DMS53 (cell line): ENCODE measurements around the gene GRB14.
"Not testable (repeated sequence)": the region's sequence is repeated elsewhere in the genome, so short reads cannot be mapped to it uniquely, and the experiment has no call there.

Experiments
- DNase-seq: peaks from one replicate; lab custom pipeline; 2025; lab: John Stamatoyannopoulos, UW

The GRB14 gene

DNA sequence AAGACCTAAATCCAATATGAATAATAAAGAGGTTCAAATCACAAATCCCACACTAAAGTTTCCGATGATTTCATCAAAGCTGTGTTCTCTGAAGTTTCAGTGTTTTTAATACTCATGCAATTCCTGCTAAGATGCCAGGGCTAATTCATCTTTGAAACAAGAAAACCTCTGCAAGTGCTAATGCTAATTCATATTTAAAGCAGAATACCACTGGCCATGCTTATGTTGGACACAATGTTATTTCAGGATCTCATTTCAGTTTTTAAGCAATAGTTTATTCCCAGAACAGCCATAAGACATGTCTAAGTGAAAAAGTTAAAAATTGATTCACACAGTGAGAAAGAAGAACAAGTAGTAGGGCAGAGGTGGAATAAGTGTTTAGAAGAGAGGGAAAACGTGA, 62.8 kb downstream of the GRB14 start:
- DNase-seq, result no peak

DNA sequence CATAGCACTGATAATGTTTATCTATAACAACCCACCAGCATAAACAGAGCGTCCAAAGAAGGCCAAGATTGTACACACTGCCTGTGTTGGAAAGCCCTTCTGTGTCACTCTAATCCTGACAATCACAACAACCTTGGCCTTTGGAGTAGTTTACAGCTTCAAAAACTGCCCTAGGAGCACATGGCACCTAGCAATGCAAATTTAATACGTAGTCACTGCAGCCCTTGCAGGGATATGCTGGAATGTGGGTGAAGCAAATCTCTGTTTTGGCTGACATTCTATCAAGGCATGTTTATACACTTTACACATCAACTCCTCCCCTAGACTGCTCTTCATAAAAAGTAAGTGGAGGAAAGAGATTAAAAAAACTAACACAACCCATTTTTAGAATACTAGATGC, 66.8 kb downstream of the GRB14 start:
- no peak for DNase-seq

DNA sequence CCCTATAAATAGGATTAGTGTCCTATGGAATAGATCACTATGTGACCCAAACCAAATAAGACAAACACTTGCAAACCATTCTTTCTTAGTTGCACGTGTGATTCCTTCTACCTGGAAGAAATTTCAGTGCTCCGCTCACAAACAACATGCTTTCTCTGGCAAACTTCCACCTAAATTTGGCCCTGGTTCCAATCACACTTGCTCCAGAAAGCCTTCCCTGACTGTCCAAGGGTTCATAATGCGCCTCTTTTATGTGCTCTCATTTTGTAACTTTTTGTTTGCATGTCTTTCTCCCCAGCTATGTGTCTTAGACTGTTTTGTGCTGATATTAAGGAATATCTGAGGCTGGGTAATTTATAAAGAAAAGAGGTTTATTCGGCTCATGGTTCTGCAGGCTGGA, 69.8 kb downstream of the GRB14 start:
- no peak for DNase-seq

DNA sequence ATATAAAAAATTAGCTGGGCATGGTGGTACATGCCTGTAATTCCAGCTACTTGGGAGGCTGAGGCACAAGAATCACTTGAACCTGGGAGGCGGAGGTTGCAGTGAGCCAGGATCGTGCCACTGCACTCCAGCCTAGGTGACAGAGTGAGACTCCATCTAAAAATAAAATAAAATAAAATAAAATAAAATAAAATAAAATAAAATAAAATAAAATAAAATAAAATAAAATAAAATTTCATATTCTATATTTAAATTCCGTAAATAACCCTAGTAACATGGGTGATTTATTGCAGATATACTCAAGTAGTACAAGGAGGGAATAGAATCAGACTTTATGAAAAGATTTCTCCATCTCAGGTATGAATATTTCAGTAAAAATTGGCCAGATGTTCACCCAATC, 71.6 kb downstream of the GRB14 start:
- not testable (repeated sequence) for DNase-seq

DNA sequence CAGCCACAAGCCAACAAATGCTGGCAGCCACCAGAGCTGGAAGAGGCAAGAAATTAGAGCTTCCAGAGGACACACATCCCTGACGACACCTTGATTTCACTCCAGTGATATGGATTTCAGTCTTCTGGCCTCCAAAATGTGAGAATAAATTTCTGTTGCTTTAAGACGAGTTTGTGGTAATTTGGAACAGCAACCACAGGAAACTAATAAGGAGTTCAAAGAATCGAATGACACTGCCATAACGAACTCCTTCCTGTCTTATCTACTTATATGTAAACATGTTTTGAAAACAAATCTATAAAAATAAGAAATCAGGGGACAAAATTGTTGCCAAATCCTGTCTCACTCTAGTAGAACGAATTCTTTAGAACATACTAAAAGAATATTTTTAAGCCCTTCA, 75.8 kb downstream of the GRB14 start:
- no peak for DNase-seq

DNA sequence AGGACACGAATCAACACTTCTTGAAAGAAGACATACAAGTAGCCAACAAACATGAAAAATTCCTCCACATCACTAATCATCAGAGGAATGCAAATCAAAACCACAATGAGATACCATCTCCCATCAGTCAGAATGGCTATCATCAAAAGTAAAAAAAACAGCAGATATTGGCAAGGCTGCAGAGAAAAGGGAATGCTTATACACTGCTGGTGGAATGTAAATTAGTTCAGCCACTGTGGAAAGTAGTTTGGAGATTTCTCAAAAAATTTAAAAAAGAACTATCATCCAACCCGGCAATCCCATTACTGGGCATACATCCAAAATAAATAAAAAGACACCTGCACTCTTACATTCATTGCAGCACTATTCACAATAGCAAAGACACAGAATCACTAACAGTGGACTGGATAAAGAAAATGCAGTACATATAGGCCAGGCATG, 78.7 kb downstream of the GRB14 start:
- DNase-seq, result peak; percentile 69

DNA sequence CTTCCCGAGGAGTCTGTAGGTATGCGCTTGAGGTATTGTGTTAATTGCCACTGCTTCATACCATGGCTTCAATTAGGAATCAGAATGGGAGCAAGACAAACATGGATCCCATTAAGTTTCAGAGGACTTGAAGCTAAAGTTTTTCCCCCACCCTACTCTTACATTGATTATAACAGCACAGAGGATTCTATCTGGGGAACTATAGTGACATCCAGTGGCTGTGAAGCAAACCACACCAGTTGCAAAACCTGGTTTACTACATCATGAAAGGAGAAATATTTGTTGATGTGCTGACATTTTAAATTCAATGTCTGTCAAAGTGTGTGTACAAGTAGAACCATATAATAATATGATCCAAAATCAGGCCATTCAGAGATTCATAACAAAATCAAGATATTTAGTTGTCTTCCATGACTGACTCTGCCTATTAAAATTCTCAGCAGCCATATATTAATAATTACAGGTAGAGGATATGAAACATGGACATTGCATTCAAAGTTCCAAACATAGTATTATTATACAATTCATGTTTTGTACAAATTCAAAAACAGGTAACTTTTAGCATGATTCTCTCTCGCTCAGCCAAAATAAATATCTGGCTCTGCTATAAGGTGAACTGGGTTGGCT, 82.9 kb downstream of the GRB14 start:
- peak; percentile 72 for DNase-seq

DNA sequence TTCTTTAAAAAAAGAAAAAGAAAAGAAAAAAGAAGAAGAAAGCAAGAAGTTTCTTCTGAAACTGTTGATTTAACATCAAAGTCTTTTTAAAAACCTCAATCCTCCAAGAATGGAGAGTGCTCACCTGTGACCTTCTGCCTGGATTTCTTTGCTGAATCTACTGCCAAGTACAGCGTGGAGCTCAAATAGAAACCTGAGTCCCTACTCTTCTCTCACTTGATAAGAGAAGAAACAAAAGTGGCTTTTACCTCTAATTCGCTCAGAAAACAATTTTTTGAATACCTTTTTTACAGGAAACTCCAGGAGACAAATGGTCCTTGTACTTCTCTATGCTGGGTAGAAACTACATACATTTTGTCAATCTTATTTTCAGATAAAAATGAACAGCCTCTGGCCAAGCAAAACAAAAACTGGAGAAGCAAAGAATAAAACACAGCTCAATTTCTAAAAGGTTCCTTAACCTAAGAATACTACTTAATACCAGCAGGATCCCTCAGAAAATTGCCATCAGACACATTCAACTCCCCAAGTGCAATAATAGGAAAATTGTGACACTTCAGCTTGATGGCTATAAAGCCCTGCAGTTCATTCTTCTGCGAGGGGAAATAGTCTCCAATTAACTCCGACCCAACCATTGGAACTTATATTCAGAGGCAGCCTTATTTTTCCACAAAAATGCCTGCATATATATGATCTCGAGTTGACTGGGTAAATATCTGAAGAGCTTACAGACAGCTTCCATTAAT, 85.8 kb downstream of the GRB14 start:
- DNase-seq, result no peak

DNA sequence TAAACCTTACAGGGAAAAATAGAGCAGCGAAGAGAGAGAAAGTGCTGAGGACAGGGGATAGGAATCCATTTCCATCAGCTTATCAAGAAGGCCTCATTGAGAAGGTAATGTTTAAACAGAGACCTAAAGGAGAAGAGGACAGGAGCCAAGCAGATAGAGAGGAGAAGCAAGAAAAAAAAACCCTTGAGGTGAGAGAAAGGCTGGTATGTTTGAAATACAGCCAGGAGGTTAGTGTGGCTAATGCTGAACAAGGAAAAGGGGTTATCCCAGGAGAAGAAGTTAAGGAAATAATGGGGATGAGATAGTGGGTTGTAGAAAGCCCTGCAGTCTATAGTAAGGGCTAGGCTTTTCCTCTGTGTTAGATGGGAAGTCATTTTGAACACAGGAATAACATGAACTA, 90.8 kb downstream of the GRB14 start:
- no peak for DNase-seq

DNA sequence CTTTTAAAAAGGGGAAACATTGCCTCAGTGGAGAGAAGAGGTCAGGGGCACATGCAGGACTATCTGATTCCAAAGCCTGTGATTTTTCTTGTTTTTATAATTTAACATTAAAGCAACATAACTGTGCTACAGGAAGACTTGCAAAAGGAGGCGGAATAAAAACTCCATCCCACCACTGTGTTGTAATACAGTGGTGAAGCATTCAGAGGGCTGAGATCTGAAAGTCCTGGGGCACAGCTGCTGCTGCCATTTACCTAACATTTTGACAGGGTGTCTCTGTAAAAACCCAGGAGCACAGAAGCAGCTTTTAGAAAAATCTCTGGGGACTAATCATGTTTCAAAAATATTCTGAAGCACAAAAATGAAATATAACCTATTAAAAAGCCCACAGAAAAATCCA, 97.6 kb downstream of the GRB14 start:
- no peak for DNase-seq

DNA sequence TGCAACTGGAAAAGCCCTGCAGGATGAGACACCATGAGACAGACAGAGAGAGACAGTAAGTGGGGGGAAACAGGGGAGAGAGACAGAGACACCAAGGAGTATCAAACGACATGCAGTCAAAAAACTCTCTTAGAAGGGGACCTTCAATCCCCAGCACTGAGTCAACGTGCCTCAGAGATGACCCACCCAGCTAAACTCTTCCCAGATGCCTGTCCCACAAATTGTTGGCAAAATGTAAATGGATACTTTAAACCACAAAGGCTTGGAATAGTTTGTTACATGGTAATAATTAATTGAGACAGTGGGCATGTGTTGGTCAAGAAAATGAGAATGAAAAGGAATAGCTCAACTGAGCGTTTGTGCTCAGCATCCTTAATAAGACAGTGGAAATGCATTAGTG, 98.3 kb downstream of the GRB14 start:
- DNase-seq, result no peak

DNA sequence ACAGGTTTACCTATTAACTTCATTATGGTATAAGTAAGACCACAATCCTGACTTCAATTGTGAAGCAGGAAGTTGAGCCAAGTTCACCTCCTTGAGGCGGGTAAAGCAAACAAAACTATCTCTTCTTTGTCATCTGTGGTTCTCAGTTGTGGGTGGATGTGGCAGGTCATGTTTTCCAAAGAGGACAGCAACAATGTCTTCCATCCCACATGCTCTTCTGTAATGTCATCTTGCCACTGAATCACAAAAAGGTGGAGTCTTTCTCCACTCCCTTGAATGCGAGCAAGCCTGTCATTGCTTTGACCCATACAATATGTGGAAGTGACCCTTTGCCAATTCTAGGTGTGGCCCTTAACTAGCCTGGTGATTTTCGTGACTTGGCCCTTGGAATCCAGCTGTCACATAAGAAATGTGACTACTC, 98.7 kb downstream of the GRB14 start:
- no peak for DNase-seq

DNA sequence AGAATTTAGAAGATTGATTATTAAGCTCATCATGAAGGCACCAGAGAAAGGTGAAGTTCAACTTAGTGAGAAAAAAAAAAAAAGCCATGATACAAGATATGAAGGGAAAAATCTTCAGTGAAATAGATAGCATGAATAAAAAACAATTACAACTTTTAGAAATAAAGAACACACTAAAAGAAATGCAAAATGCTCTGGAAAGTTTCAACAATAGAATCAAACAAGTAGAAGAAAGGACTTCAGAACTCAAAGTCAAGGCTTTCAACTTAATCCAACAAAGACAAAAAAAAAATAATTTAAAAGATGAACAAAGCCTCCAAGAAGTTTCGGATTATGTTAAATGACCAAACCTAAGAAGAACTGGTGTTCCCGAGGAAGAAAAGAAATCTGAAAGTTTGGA, 105.5 kb downstream of the GRB14 start:
- no peak for DNase-seq

DNA sequence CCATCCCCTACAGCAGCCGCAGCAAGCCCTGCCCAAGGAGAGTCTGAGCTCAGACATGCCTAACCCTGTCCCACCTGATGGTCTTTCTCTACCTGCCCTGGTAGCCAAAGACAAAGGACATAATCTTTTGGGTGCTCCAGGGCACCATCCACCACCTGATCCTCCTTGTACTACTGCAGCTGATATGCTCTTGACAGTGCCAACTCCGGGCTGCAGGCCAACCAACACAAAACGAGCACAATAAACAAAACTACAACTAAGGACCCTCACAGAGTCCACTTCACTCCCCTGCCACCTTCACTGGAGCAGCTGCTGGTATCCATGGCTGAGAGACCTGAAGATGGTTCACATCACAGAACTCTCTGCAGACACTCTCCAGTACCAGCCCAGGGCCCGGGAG, 106.3 kb downstream of the GRB14 start:
- peak; percentile 7 for DNase-seq

DNA sequence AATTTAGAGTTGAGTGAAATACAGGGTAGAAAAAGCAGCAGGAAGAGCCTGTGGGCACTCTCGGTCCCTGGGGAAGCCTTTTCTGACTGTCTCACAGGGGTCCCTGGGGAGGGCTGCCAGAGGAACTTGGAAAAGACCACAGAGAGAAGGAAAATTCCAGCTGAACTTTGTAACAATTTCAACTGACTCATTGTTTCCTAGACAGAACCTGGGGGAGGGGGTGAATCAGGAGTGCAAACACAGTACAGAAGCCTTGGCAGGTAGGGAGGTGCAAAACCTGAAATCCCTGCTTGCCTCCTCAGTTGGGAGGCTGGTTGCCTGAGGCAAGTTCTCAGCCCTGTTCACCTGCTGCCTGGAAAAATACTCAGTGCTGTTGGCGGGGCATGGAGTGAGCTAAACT, 106.8 kb downstream of the GRB14 start:
- DNase-seq, result peak; percentile 38

DNA sequence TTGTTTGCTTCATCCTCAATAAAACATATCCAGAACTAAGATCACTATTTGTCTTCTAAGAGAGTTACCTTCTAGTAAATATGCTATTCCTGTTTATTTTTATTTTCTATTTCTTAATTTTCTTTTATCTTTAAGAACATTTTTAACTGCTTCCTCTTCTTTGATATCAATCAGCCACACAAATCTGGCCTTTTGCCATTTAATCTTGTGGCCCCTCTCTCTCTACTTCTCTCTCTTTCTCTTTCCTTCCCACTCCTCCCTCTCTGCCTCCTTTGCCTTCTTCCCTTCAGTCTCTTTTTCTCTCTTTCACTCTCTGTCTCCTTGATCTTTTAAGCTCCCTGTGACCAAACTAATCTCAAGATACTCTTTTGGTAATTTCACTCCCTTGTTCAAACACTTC, 108.4 kb downstream of the GRB14 start:
- no peak for DNase-seq

DNA sequence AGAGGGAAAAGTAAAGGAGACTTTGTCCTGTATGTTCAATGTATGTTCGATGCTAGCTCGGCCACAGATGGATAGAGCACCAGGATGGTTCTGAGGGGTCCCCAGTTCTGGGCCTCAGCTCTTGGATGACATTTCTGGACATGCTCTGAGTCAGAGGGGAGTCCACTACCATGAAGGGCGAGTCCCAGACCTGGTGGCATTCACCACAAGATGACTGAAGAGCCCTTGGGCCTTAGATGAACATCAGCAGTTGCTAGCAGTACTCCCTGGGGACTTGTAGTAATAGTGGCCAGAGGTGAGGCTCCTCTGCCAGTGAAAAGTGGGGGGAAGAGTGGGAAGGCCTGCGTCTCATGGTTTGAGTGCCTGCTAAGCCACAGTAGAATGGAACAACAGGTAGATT, 109.5 kb downstream of the GRB14 start:
- no peak for DNase-seq

DNA sequence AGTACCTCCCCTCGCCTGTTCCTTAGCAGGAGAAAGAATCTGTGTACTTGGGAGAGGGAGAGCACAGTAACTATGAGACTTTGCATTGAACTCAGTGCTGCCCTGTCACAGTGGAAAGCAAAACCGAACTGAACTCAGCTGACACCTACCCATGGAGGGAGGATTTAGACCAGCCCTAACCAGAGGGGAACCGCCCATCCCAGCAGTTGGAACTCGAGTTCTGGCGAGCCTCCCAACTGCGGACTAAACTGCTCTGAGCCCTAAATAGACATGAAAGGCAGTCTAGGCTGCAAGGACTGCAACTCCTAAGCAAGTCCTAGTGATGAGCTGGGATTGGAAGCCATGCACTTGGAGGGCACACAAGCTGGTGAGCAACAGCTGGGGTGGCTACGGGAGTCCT, 110.4 kb downstream of the GRB14 start:
- no peak for DNase-seq

DNA sequence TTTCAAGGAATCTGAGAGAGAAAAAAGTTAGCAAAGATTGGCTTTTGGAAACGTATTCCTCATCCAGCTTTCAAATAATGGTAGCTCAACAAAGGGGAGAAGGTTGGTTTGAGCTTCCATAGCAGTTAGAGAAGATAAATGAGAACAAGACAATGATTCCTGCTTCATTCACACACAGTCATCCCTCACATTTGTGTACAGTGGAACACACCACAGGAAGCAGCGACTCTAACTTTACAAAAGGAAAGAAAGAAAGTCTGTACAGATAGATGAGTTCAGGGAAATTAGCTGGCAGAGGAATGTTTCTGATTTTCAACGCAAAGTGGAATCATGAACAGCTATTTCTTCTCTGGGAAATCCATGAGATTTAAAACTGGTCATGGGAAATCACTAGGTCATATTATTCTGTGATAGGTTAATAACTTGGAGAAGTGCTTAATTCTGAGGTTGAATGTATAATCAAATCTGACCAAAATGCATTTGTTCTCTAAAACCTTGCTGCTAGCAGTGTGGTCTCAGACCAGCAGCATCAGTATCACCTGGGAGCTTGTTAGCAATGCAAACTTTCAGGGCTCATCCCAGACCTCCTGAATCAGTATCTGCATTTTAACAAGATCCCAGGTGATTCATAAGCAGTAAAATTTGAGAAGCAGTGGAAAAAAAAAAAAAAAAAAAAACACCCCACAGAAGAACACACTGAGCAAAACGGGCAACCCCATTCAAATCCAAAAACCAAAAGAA, 112.0 kb downstream of the GRB14 start:
- DNase-seq, result no peak

DNA sequence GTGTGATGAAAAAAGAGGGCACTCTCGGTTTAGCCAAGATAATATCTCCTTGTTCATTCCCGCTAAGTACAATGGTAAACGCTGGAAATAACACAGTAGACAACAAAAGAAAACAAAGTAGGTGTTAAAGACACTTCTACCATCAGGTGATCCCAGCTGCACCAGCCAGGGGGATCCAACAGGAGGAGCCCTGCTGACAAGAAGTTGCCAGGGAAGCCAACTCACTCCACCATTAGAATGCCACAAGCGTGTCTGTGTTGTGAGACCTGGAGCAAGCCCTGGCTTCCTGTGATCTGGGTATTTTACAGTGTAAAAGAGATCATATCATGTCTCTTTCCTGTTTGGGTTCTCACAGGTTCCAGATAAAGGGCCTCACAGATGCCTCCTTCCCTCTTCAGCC, 117.0 kb downstream of the GRB14 start:
- DNase-seq, result peak; percentile 52

DNA sequence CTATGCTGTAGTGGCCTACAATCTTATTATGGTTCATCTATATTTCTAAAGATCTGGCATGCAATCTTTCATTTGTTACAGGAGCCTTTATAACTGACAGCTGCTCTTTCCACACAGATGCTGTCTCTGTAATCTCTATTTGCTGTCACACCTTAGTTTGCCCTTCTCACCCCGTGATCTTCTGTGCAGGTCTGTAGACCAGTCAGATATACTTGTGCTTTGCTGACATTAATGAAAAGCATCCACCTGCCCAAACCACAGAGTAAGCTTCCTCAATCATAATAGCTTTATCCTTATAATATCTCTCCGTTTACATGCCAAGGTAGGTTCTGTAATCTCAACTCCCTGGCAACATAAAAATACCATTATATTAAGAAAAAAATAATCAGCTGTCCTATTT, 122.4 kb downstream of the GRB14 start:
- DNase-seq, result peak; percentile 81

DNA sequence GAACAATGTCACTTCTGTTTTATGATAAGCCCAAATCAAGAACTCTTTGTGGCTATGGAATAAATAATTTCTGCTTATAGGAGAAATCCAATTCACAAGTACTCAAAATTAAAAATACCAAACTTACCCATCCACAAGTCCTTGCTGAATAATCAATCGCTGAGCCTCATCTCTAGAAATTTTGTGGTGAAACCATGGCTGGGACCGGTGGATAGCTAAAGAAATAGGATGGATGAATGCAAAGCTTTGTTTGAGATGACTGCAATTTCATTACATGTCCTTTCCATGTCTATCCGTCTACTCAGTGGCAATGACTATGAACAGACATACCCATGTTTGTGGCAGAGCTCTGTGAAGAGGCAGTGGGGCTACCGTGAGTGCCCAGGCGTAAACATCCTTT, 124.4 kb downstream of the GRB14 start:
- DNase-seq, result no peak

DNA sequence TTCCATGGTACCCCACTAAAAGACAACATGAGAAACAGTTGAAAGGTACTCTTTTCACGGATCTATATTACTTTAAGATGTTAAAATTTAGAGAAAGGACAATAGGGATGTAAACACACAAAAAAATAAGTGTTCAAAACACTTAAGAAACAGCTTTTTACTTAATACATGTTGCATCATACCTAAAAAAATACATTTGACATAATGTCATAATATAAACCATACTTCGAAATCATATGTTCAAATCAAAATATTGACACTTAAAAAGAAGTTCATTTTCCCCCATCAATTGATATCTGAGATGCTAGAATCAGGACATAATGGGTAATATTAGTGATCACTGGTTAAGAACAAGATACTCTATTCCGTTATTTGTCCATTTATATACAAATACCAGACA, 124.9 kb downstream of the GRB14 start:
- no peak for DNase-seq
